K562 (cell line): ENCODE measurements around the gene EML1. TPM values are rescaled to one million over a fixed set of nuclear protein-coding genes. Genes with fewer than 3 reads are reported as not detected.
A peak's percentile ranks its signal among the peaks of the same experiment; 100 is the strongest.

ENCODE experiments used
- BACH1 ChIP-seq: fragments of 200-800 bp; sonication (Bioruptor generic); IDR thresholded peaks from 2 replicates; pipeline ENCODE4 v1.6.1; 2016; ENCODE audit warnings: missing genetic modification characterization, missing compliant biosample characterization
- FUS ChIP-seq: fragments of 200-400 bp; formaldehyde crosslinking; optimal IDR thresholded peaks from 2 replicates; pipeline ENCODE3; 2017; ENCODE audit warnings: low read depth, low read length
- HDAC3 ChIP-seq: fragments of 450-650 bp; IDR thresholded peaks from 2 replicates; pipeline ENCODE4 v1.6.1; 2018; ENCODE audit warnings: borderline replicate concordance, mild to moderate bottlenecking, moderate library complexity; ENCODE audit not compliant: partially characterized antibody
- LCOR ChIP-seq: sonication (generic); formaldehyde crosslinking; IDR thresholded peaks from 2 replicates; pipeline ENCODE4 v1.8.0; 2022; ENCODE audit warnings: mild to moderate bottlenecking, missing genetic modification reagents
- POLR2AphosphoS5 ChIP-seq: IDR thresholded peaks from 2 replicates; pipeline ENCODE4 v1.6.1; 2011; ENCODE audit warnings: mild to moderate bottlenecking, low read depth, low read length, moderate library complexity; ENCODE audit not compliant: control insufficient read depth, insufficient read depth
- SMARCB1 ChIP-seq: IDR thresholded peaks from 2 replicates; pipeline ENCODE4 v1.6.1; 2011; ENCODE audit warnings: improper control_type of control experiment, low read depth; ENCODE audit not compliant: insufficient read length
- SRF ChIP-seq, 2 experiments: fragments of 250-450, 450-650 bp in 1 of 2; sonication (Bioruptor Pico) in 1 of 2; sonication (generic) in 1 of 2; formaldehyde crosslinking; IDR thresholded peaks; 2 replicates each; pipeline versions ENCODE4 v1.5.0 to v1.5.1; 2020 to 2022; ENCODE audit warnings: mild to moderate bottlenecking in 1 of 2, missing genetic modification reagents in 1 of 2
- TBP ChIP-seq: optimal IDR thresholded peaks from 2 replicates; pipeline ENCODE3; 2011; ENCODE audit warnings: low read depth, low read length, improper control_type of control experiment
- TEAD4 ChIP-seq, 2 experiments: sonication (generic) in 1 of 2; formaldehyde crosslinking in 1 of 2; IDR thresholded peaks; 2 replicates each; pipeline versions ENCODE4 v1.6.1 to v1.8.0; 2012 to 2022; ENCODE audit warnings: borderline replicate concordance in 1 of 2, inconsistent platforms in 1 of 2, low read length in 1 of 2, mild to moderate bottlenecking in 1 of 2, missing genetic modification reagents in 1 of 2
- ZNF3 ChIP-seq: fragments of 250-450 bp; sonication (Bioruptor Pico); IDR thresholded peaks from 2 replicates; pipeline ENCODE4 v1.5.0; 2021; ENCODE audit warnings: mild to moderate bottlenecking, moderate library complexity
- ZNF384 ChIP-seq: IDR thresholded peaks from 2 replicates; pipeline ENCODE4 v1.6.1; 2012; ENCODE audit warnings: low read depth, low read length, improper control_type of control experiment
- polyA plus RNA-seq, 8 experiments: library from polyadenylated mRNA; depleted of rRNA in 4 of 8; stranded (reverse) in 5 of 8; unstranded in 3 of 8; fragments of >200 nt; fragmentation: Nextera tagmentation in 2 of 8; fragmentation: Illumina TruSeq in 1 of 8; extraction: Ambion mirVana in 2 of 8; extraction: Trizol in 1 of 8; gene quantifications; 2 replicates each; pipeline versions ENCODE4 v1.2.1 to v1.2.3, GENCODE V29; 2011 to 2014; ENCODE audit warnings: inconsistent platforms in 1 of 8, missing spikeins in 1 of 8
- total RNA-seq, 7 experiments: library from RNA; depleted of rRNA in 6 of 7; stranded (reverse); fragments of >200 nt in 6 of 7; fragmentation: Illumina TruSeq in 2 of 7; extraction: Trizol in 2 of 7; gene quantifications; 2 replicates each; pipeline versions ENCODE4 v1.2.1 to v1.2.3, GENCODE V29; 2011 to 2021; ENCODE audit warnings: low replicate concordance in 1 of 7
- TF ChIP-seq, protein P1 (sequence below): sonication (generic); formaldehyde crosslinking; IDR thresholded peaks from 2 replicates; pipeline ENCODE4 v1.8.0; 2023; ENCODE audit warnings: mild to moderate bottlenecking, missing genetic modification reagents
- TF ChIP-seq, protein P2 (sequence below), 2 experiments: IDR thresholded peaks in 1 of 2; conservative IDR thresholded peaks in 1 of 2; 2 replicates each; pipeline ENCODE4 v1.6.1; 2016; ENCODE audit warnings: low read depth in 2 of 2, mild to moderate bottlenecking in 1 of 2, missing compliant biosample characterization in 1 of 2, missing genetic modification characterization in 1 of 2, moderate library complexity in 1 of 2
- TF ChIP-seq, protein P3 (sequence below): fragments of 450-650 bp; formaldehyde crosslinking; IDR thresholded peaks from 2 replicates; pipeline ENCODE4 v1.4.0; 2020; ENCODE audit warnings: mild to moderate bottlenecking, mixed read lengths
- TF ChIP-seq, protein P4 (sequence below): fragments of 450-650 bp; formaldehyde crosslinking; IDR thresholded peaks from 2 replicates; pipeline ENCODE4 v1.4.0; 2020; ENCODE audit warnings: mild to moderate bottlenecking, moderate library complexity

EML1 gene
- total and polyA plus RNA-seq, 9 of the 15 experiments (the other 6 are each of a cell fraction or from before 2014, with no cell fraction given) = 0.01 to 0.35 (median 0.07) TPM; not detected in 2

DNA sequence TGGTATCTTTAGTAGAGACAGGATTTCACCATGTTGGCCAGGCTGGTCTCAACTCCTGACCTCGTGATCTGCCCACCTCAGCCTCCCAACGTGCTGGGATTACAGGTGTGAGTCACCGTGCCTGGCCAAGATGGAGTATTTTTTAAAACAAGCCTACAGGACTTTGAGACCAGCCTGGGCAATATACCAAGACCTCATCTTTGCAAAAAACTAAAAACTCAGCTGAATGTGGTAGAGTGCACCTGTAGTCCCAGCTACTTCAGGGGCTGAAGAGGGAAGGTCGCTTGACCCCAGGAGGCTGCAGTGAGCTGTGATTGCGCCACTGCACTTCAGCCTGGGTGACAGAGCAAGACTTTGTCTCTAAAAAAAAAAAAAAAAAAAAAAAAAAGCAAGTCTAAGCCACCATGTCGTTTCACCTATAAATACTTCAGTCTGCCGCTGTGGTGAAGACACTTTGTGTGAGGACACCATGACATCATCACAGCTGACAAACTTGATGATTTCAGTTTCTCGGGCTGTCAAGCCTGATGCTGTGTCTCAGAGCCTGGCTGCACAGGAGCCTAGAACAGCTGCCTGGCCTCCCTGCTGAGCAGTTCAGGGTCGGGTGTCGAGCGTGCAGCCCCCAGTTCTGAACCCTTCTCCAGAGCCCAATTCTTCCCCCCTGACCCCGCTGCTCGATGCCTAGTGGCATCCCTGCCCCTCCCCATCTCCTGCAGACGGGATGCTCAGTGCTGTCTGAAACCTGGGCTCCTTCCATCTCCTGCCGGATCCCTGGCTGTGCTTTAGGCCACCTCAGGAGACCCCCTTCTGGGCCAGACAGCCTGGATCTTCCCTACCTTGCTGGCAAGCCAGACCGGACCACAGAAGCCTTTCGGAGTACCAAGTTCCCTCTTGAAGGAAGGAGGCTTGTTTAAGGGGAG, 152.8 kb downstream of the EML1 start (continued):
- TF ChIP-seq, protein P1, sequence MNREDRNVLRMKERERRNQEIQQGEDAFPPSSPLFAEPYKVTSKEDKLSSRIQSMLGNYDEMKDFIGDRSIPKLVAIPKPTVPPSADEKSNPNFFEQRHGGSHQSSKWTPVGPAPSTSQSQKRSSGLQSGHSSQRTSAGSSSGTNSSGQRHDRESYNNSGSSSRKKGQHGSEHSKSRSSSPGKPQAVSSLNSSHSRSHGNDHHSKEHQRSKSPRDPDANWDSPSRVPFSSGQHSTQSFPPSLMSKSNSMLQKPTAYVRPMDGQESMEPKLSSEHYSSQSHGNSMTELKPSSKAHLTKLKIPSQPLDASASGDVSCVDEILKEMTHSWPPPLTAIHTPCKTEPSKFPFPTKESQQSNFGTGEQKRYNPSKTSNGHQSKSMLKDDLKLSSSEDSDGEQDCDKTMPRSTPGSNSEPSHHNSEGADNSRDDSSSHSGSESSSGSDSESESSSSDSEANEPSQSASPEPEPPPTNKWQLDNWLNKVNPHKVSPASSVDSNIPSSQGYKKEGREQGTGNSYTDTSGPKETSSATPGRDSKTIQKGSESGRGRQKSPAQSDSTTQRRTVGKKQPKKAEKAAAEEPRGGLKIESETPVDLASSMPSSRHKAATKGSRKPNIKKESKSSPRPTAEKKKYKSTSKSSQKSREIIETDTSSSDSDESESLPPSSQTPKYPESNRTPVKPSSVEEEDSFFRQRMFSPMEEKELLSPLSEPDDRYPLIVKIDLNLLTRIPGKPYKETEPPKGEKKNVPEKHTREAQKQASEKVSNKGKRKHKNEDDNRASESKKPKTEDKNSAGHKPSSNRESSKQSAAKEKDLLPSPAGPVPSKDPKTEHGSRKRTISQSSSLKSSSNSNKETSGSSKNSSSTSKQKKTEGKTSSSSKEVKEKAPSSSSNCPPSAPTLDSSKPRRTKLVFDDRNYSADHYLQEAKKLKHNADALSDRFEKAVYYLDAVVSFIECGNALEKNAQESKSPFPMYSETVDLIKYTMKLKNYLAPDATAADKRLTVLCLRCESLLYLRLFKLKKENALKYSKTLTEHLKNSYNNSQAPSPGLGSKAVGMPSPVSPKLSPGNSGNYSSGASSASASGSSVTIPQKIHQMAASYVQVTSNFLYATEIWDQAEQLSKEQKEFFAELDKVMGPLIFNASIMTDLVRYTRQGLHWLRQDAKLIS = no peak
- TF ChIP-seq, protein P2, sequence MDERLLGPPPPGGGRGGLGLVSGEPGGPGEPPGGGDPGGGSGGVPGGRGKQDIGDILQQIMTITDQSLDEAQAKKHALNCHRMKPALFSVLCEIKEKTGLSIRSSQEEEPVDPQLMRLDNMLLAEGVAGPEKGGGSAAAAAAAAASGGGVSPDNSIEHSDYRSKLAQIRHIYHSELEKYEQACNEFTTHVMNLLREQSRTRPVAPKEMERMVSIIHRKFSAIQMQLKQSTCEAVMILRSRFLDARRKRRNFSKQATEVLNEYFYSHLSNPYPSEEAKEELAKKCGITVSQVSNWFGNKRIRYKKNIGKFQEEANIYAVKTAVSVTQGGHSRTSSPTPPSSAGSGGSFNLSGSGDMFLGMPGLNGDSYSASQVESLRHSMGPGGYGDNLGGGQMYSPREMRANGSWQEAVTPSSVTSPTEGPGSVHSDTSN (CRISPR knock-in tag; IDR thresholded peaks at IDR 0.05; ENCODE audit: low read depth) = no peak
- TF ChIP-seq, protein P2 (tag; conservative IDR thresholded peaks at IDR 0.05; ENCODE audit: low read depth) = peak; percentile 40; the same call in 1 of the 2 replicates
- TF ChIP-seq LCOR (CRISPR knock-in tag) = no peak
- no peak for TF ChIP-seq HDAC3
- no peak for TF ChIP-seq SRF (CRISPR knock-in tag; IDR thresholded peaks at IDR 0.05)
- TF ChIP-seq, protein P3, sequence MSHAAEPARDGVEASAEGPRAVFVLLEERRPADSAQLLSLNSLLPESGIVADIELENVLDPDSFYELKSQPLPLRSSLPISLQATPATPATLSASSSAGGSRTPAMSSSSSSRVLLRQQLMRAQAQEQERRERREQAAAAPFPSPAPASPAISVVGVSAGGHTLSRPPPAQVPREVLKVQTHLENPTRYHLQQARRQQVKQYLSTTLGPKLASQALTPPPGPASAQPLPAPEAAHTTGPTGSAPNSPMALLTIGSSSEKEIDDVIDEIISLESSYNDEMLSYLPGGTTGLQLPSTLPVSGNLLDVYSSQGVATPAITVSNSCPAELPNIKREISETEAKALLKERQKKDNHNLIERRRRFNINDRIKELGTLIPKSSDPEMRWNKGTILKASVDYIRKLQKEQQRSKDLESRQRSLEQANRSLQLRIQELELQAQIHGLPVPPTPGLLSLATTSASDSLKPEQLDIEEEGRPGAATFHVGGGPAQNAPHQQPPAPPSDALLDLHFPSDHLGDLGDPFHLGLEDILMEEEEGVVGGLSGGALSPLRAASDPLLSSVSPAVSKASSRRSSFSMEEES (CRISPR knock-in tag) = no peak
- no peak for TF ChIP-seq ZNF3 (CRISPR knock-in tag)
- TF ChIP-seq, protein P4, sequence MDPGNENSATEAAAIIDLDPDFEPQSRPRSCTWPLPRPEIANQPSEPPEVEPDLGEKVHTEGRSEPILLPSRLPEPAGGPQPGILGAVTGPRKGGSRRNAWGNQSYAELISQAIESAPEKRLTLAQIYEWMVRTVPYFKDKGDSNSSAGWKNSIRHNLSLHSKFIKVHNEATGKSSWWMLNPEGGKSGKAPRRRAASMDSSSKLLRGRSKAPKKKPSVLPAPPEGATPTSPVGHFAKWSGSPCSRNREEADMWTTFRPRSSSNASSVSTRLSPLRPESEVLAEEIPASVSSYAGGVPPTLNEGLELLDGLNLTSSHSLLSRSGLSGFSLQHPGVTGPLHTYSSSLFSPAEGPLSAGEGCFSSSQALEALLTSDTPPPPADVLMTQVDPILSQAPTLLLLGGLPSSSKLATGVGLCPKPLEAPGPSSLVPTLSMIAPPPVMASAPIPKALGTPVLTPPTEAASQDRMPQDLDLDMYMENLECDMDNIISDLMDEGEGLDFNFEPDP (CRISPR knock-in tag) = no peak
- no peak for TF ChIP-seq BACH1 (tag)
- no peak for TF ChIP-seq TEAD4 (IDR thresholded peaks at IDR 0.05; ENCODE audit: low read length)
- TF ChIP-seq TEAD4 (CRISPR knock-in tag; IDR thresholded peaks at IDR 0.05; ENCODE audit: borderline replicate concordance) = no peak
- no peak for TF ChIP-seq FUS
- TF ChIP-seq ZNF384 = 0 out of 2 replicates have a peak, but pooled peaks have one; percentile 33
- TF ChIP-seq SMARCB1 = no peak
- no peak for TF ChIP-seq TBP
- no peak for TF ChIP-seq POLR2AphosphoS5
